Panc1 (cell line): ENCODE measurements around the gene PTGIR. TPM values are rescaled to one million over a fixed set of nuclear protein-coding genes. Genes with fewer than 3 reads are reported as not detected.

Experiments used
- ATAC-seq: fragments of 200-7000 bp; cut with Tn5 transposase; 2 replicates; pipeline ENCODE4 v1.9.1; 2020; ENCODE audit warnings: mild to moderate bottlenecking, moderate library complexity
- BruUV-seq: library from RNA; stranded (reverse); fragments of 400-500 nt; replicated peaks from 2 replicates; lab custom pipeline; 2021; lab: Mats Ljungman, UMichigan
- CTCF ChIA-PET: fragments of 300-600 bp; sonication (Branson Sonifier 250); formaldehyde crosslinking; loops from one replicate; lab custom pipeline; 2022; ENCODE audit warnings: antibody characterized with exemption; lab: Charles Lee
- POLR2A ChIA-PET: fragments of 300-600 bp; sonication (Branson Sonifier 250); formaldehyde crosslinking; loops from one replicate; lab custom pipeline; 2022; ENCODE audit warnings: antibody characterized with exemption; lab: Charles Lee
- DNase-seq: peaks from one replicate; pipeline ENCODE4 v3.0.0-alpha.2; 2010; ENCODE audit warnings: low read depth, low spot score
- H3K27ac ChIP-seq: 2 replicates; pipeline ENCODE4 v1.5.1; 2011; ENCODE audit warnings: mild to moderate bottlenecking, low read length, inconsistent platforms
- H3K27me3 ChIP-seq: fragments of 200-500 bp; sonication (Bioruptor generic); 2 replicates; pipeline ENCODE4 v1.6.0; 2014; ENCODE audit warnings: low read length, inconsistent platforms; ENCODE audit not compliant: control insufficient read depth, insufficient read depth
- H3K36me3 ChIP-seq: fragments of 200-500 bp; sonication (Bioruptor generic); 2 replicates; pipeline ENCODE4 v1.5.1; 2014; ENCODE audit warnings: inconsistent platforms, mild to moderate bottlenecking, low read length, moderate library complexity; ENCODE audit not compliant: control insufficient read depth, insufficient read depth
- H3K4me1 ChIP-seq: 2 replicates; pipeline ENCODE4 v1.5.1; 2011; ENCODE audit warnings: inconsistent platforms, mild to moderate bottlenecking, low read length, moderate library complexity; ENCODE audit not compliant: control insufficient read depth, insufficient read depth
- H3K4me3 ChIP-seq, 2 experiments: 2 replicates each; pipeline ENCODE4 v1.5.1; 2011 to 2012; ENCODE audit warnings: low read depth in 2 of 2, low read length in 2 of 2, mild to moderate bottlenecking in 2 of 2, inconsistent platforms in 1 of 2, moderate library complexity in 1 of 2
- H3K9me3 ChIP-seq: fragments of 200-500 bp; sonication (Bioruptor generic); 2 replicates; pipeline ENCODE4 v1.5.1; 2014; ENCODE audit warnings: low read depth, mild to moderate bottlenecking, inconsistent platforms, low read length, moderate library complexity; ENCODE audit not compliant: control insufficient read depth, insufficient read depth
- CTCF ChIP-seq: fragments of 450-650 bp; IDR thresholded peaks from 2 replicates; pipeline ENCODE4 v1.5.1; 2017; ENCODE audit warnings: mild to moderate bottlenecking
- POLR2AphosphoS5 ChIP-seq: IDR thresholded peaks from 2 replicates; pipeline ENCODE4 v1.6.1; 2012; ENCODE audit warnings: mild to moderate bottlenecking, low read depth, low read length, moderate library complexity
- REST ChIP-seq, 2 experiments: IDR thresholded peaks; 2 replicates each; pipeline ENCODE4 v1.6.1; 2011 to 2012; ENCODE audit warnings: low read depth in 2 of 2, control low read depth in 1 of 2, low read length in 1 of 2, mild to moderate bottlenecking in 1 of 2, moderate library complexity in 1 of 2; ENCODE audit not compliant: insufficient read depth in 1 of 2
- SIN3A ChIP-seq: IDR thresholded peaks from 2 replicates; pipeline ENCODE4 v1.6.1; 2012; ENCODE audit warnings: low read depth, mild to moderate bottlenecking, low read length, moderate library complexity, borderline replicate concordance; ENCODE audit not compliant: insufficient read depth
- TCF7L2 ChIP-seq: IDR thresholded peaks from 2 replicates; pipeline ENCODE4 v1.6.1; 2011; ENCODE audit warnings: mild to moderate bottlenecking, low read depth, low read length, inconsistent platforms
- in situ Hi-C: cut with HindIII; loops from 2 replicates; pipeline ENCODE4 v1.10.0; 2016; ENCODE audit warnings: low sequenced_read_pairs, low pct_unique_long_range_greater_than_20kb
- intact Hi-C: fragments of 100-400 bp; cut with micrococcal nuclease; formaldehyde crosslinking; loops from one replicate; pipeline ENCODE4 v1.10.0; 2022; ENCODE audit not compliant: unreplicated experiment
- total RNA-seq: library from RNA; stranded (reverse); gene quantifications from one replicate; pipeline ENCODE4 v1.2.1, GENCODE V29; 2021; ENCODE audit not compliant: unreplicated experiment

The PTGIR gene
- total RNA-seq, 1 experiment from 2014 or later: 0.08 TPM

- Histone ChIP-seq H3K4me1 (no peaks in the 10 kb centered on the region), H3K27ac (no peak overlapping the region), H3K27me3 (no peaks in the 10 kb centered on the region), H3K4me3 (no peak overlapping the region), H3K9me3 (no peaks in the 10 kb centered on the region), H3K36me3 (no peaks in the 10 kb centered on the region)
- DNase-seq: no peak
- TF ChIP-seq REST (IDR thresholded peaks at IDR 0.05; ENCODE audit: insufficient read depth in 1 of 2, low read depth in 2 of 2, low read length in 1 of 2): no peak
- TF ChIP-seq SIN3A: no peak
- TF ChIP-seq CTCF: no peak
- TF ChIP-seq TCF7L2: no peak
- TF ChIP-seq POLR2AphosphoS5: no peak
- in situ Hi-C loops: no loop called here
- ChIA-PET CTCF (no interaction called here), POLR2A (no interaction called here)
- BruUV-seq: no TSS peak
- intact Hi-C loops: no loop called here
- ATAC-seq: no peak
These were observed 43.8 kb upstream of the PTGIR start for GRCh38 chr19:46668662-46669061.

GRCh38 chr19:46665072-46665471 is 40.2 kb upstream of the PTGIR start:
- no peaks in the 10 kb centered on the region for H3K9me3 ChIP-seq
- in situ Hi-C loops (no loop called here), intact Hi-C loops (no loop called here)
- H3K27me3 ChIP-seq: no peaks in the 10 kb centered on the region
- ChIA-PET CTCF (interaction anchor here (0.6 kb wide), 1 partner anchor 149 kb away, joined by 8 read pairs; no protein-coding TSS in a partner anchor), POLR2A (no interaction called here)
- no peaks in the 10 kb centered on the region for H3K36me3 ChIP-seq
- peaks cover 4% of the 10 kb centered on the region for H3K4me1 ChIP-seq
- H3K27ac ChIP-seq: no peak overlapping the region
- DNase-seq (no peak), ATAC-seq (no peak)
- BruUV-seq: no TSS peak
- TF ChIP-seq REST (IDR thresholded peaks at IDR 0.05; ENCODE audit: insufficient read depth in 1 of 2, low read depth in 2 of 2, low read length in 1 of 2): no peak
- no peak for TF ChIP-seq TCF7L2
- TF ChIP-seq POLR2AphosphoS5: no peak
- no peak for TF ChIP-seq CTCF
- no peak for TF ChIP-seq SIN3A
- no peak overlapping the region for H3K4me3 ChIP-seq
